NCI-H187 (cell line): ENCODE data around the gene ARHGEF9.

Experiments used
- DNase-seq, 2 experiments: peaks; one replicate each; lab custom pipeline; 2025; lab: John Stamatoyannopoulos, UW

ARHGEF9 gene

DNA sequence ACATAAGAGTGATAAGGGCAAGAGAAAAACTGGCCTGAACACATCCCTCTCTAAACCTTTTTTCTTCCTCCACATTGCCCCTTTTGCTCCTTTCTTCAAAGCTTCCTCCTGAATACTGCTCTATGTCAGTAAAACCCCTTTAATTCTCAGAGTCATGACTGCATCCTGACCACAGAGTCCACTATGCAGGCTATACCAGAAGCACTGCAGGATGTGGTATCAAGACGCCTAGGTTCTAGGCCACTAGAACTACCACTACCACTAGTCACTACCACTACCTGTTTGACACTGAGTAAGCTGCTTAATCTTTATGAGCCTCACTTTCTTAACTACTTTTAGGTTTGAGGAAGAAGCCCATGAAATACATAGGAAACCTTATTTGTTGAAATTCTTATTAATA is 38.7 kb downstream of the ARHGEF9 start:
- DNase-seq: no peak

DNA sequence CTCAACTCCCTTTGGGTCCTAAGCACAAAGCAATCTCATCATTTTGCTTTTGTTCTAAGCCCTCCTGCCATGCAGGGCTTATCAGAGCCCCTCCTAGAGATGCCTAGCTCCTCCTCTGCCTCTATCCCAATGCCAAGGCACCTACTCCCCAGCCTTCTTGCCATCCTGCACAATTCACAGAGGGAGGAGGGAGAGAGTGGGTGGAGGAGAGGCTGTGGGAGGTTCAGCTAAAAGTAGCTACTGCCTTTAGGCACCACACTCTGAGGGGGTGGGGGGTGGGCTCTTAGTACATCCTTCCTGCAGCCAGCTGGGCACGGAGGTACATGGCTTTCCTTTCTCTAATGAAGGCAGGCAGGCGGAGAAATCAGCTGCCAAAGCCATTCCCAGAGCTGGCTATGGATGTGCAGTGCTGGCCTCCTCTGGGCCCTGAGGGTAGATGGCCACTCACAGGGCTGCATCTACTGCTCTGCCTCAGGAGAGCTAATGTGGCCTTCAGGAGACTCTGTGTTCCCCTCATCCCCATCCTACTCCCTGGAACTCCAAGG is 40.1 kb downstream of the ARHGEF9 start:
- DNase-seq: no peak

DNA sequence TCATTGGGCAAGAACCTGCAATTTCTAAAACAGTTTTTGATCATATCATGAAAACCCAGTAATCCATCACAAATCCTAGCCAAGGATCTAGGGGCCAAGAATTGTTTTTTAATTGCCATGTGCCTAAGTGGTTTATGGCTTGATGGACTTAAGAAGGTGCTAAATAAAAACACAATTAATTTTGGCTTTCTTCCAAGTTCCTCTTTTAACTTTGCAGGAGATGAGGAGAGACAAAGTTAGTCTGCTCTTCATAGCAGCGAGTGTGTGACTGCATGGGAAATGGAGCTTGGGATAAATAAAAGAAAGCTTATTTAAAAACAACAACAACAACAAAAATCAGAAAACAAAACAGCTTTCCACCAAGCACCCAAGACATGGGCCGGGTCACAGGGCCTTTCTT is 41.4 kb downstream of the ARHGEF9 start:
- DNase-seq: no peak

DNA sequence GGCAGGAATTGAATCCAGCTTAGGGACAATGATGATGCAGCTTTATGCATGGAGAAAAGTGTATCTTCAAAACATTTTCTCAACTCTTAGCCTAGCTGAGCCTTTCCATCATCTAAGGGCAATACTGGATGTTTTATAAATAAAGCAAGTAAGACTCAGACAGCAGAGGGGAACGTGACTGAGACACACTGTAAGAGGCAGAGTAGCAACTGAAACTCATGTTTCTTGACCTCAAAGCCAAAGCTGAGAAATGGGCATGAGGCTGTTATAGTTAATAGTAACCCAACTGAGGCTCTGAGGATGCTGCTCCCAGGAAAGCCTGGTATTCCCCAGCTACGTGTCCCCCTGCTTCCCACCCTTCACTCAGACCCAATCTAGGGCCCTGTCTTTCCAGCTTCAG is 44.6 kb downstream of the ARHGEF9 start:
- DNase-seq: no peak

GRCh38 chrX:63739885-63740284 is 45.1 kb downstream of the ARHGEF9 start:
- DNase-seq: no peak

DNA sequence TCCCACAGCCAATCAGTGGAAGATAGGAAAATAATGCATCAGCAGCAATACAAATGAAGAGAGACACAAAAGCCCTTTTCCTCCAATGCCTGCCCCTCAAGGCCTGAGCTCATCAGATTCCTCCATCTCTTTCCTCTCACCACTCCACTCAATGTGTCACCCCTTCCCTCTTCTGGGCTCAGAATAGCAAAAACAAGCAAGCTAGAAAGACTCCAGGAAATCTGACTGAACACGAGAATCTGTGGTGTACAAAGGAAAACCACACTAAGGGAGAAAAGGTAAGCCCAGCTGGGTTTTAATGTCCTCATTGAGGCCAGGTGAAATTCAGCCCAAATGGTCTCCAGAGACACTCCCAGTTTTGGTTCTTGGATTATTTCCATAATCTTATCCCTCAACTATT is 46.3 kb downstream of the ARHGEF9 start:
- DNase-seq: no peak

GRCh38 chrX:63737131-63737921 is 47.7 kb downstream of the ARHGEF9 start:
- no peak for DNase-seq

GRCh38 chrX:63735882-63736281 is 49.1 kb downstream of the ARHGEF9 start:
- no peak for DNase-seq

DNA sequence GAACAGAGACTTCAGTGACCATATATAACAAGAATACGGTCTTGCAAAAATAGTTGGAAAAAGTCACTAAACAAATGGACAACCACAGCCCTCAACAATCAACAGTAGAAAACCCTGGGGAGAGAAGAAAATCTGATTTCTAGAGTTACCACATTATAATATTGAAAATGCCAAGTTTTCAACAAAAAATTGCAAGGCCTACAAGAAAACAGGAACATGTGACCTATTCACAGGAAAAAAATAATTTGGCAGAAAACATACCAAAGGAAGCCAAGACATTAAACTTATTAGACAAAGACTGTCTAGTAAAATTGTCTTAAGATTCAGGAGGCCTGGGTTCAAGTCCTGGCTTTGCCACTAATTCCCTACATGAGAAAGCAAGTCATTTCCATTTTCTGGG is 64.7 kb downstream of the ARHGEF9 start:
- no peak for DNase-seq

GRCh38 chrX:63719633-63720032 is 65.4 kb downstream of the ARHGEF9 start:
- DNase-seq: no peak

- DNase-seq: no peak
These were observed 66.9 kb downstream of the ARHGEF9 start for GRCh38 chrX:63718010-63718694.

DNA sequence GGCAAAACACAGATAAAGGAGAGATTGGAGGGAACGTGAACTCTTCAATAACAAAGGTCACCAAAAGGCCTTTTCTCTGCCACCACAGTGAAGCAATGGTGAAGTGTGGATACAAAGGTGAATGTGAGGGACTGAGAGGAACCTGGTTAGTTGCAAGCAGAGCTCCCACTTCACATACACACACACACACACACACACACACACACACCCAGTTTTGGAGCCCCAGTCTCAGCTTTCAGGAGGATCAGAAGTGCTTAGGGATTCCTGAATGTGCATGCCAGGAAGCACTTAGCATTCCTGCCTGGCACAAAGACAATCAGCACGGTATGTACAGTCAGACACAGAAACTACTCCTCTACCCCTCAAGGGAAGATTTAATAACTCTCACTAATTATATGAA is 71.5 kb downstream of the ARHGEF9 start:
- no peak for DNase-seq

DNA sequence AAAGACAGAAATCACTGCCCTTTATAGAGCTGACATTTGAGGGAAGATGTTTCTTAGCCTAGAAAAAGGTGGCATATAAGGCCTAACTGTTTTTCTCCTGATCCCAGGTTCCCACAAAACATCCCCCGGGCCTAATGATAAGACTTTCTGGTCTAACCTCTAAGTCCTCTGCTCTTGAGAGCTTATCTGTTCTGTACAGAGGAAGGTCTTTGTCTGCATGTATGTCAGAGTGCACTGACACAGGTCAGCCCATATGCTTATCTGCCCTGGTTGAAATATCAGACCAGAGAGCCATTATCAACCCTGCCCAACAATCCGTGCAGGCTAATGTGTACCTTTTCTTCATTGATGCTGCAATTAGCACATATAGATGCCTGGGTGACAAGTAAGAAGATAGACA is 76.2 kb downstream of the ARHGEF9 start:
- DNase-seq: no peak

DNA sequence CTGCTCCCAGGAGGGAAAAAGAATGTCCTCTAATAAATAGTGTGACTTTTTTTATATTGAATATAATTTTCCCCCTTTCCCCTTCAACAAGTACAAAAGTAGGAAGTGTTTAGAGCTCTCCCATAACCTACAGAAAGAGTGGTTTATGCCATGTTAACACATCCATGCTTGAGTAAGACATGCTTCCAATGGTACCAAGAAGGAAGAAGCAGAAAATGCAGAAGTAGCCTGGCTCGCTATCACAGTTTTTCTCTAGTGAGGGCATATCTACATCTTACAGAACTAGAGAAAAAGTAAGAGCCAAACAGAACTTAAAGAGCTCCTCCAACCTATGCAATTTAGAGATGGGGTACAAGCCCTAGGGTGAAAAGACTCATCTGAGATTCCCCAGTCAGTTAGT is 82.5 kb downstream of the ARHGEF9 start:
- no peak for DNase-seq

DNA sequence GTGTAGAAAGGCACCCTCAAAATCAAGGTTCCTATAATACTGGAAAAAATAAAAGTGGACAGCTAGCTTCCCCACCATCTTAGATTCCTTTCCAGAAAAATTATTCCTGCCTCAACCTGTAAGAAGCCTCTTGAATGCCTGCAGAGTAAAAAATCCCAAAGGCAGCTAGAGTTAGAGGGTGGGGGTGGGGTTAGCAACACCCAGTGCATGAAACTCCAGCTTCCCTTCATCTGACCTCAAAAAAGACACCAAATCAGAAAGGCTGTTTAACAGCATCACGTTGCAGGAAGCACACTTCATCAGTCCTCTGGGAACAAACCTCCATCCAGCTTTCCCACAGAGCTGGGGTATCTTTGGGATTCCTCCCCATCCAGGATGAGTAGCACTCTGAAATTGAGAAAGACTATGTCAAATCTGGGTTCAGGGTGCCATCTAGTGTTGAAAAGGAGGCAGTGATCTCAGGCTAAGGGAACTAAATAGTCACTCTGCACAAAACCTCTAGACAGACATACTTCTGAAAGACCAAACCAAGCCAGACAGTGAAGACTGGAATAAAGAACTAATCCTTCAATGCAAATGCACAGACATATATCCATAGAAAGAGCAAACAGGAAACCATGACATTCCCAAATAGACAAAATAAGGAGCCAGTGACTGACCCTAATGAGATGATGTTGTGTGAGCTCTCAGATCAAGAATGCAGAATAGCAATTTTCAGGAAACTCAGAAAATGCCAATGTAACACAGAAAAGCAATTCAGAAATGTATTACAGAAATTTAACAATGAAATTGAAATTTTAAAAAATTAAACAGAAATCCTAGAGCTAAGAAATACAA is 97.9 kb downstream of the ARHGEF9 start:
- DNase-seq: no peak

GRCh38 chrX:63680423-63680822 is 104.6 kb downstream of the ARHGEF9 start:
- DNase-seq: no peak

GRCh38 chrX:63679432-63679831 is 105.6 kb downstream of the ARHGEF9 start:
- no peak for DNase-seq

GRCh38 chrX:63675716-63676115 is 109.3 kb downstream of the ARHGEF9 start:
- no peak for DNase-seq

DNA sequence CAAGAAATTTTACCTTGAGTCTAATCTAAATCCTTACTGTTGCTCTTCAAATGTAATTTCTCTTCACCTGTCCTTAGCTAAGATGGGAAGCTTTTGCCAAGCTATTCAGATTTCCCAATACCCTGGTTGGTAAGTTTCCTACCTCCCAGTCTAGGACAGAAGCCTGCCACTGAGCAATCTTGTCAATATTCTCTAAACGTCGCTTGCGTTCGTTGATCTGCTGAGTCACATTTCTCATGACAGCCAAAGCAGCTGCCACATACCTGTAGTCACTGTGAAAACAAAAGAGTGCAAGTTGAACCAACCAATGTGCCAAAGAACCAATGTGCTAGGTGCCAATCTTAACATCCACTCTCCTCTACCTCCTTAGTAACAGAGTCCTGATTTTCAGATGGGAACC is 111.1 kb downstream of the ARHGEF9 start:
- no peak for DNase-seq

GRCh38 chrX:63664741-63665140 is 120.3 kb downstream of the ARHGEF9 start:
- no peak for DNase-seq

DNA sequence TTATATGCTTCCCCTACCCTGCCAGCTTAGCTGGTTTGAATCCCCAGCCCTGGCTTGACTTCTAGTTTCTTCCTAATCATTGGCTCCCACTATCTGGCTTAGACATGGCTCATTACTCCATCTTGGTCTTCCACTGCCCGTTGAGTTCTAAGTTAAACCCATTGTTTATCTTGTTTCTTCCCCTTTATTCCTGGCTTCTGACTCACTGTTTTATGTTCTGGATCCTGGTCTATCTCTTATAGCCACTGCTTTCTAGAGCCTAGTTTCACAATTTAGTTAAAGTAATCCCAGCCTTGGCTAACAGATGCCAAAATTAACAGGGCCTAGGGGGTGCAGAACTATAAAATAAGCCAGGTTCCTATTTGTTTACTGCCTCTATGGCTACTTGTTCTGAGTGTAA is 120.9 kb downstream of the ARHGEF9 start:
- DNase-seq: no peak

DNA sequence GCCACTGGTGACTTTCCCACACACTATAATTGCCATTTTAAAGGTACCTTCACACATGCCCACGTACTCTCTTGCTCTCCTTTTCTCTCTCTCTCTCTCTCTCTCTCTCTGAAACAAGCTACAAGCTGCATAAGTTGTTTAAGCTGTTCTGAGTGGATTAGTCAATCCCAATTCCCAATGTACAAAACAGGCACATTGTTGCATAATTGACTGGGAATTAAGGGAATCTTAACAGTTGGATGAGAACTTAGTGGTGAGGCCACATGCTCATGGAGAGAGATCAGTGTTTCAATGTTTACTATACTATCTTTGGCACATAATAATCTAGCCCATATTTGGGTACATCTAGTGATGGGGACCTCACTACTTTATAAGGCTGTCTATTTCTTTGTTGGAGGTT is 123.3 kb downstream of the ARHGEF9 start:
- DNase-seq: no peak

DNA sequence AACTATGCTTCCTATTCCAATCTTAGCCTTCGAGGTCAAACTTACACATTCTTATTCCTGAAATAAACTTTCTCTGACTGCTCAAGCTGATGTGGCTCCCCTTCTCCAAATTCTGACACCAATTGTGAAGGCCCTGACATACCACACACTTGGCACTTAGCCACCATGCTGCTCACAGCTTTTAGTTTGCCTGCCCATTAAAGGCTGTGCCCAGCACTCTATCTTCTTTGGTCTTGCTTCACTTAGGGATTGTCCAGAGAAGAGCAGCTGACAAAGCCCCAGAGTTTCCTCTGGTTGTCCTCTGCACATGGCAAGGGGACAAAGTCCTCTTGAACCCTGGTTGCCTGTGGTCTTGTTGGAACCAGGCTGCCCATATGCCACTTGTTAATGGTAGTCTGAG is 126.1 kb downstream of the ARHGEF9 start:
- DNase-seq: no peak
